Activated CD4-positive, alpha-beta memory T cell treated with anti-CD3 and anti-CD28 coated beads for 36 hours (primary cell): Measurements from ENCODE around the gene SPIRE1. TPM values are rescaled to one million over a fixed set of nuclear protein-coding genes. Genes with fewer than 3 reads are reported as not detected.
"Not testable (repeated sequence)": the region's sequence is repeated elsewhere in the genome, so short reads cannot be mapped to it uniquely, and the experiment has no call there.

Experiments
- CTCF ChIA-PET: fragments of 350-600 bp; sonication (Branson Sonifier 250); formaldehyde crosslinking; loops from one replicate; lab custom pipeline; 2021; ENCODE audit warnings: antibody characterized with exemption, inconsistent platforms; lab: Charles Lee
- POLR2A ChIA-PET: fragments of 350-600 bp; sonication (Branson Sonifier 250); formaldehyde crosslinking; loops from one replicate; lab custom pipeline; 2021; ENCODE audit warnings: antibody characterized with exemption; lab: Charles Lee
- DNase-seq: peaks from one replicate; pipeline ENCODE4 v3.0.0-alpha.2; 2020
- H3K27ac Mint-ChIP-seq: one replicate; pipeline ENCODE4 v1.8.0; 2021; ENCODE audit warnings: mixed read lengths
- H3K27me3 Mint-ChIP-seq: one replicate; pipeline ENCODE4 v1.8.0; 2021; ENCODE audit warnings: mixed read lengths
- H3K36me3 Mint-ChIP-seq: one replicate; pipeline ENCODE4 v1.8.0; 2021; ENCODE audit warnings: mixed read lengths
- H3K4me1 Mint-ChIP-seq: one replicate; pipeline ENCODE4 v1.8.0; 2021; ENCODE audit warnings: low read depth, mixed read lengths
- H3K4me3 Mint-ChIP-seq: one replicate; pipeline ENCODE4 v1.8.0; 2021; ENCODE audit warnings: mild to moderate bottlenecking, mixed read lengths
- H3K9me3 Mint-ChIP-seq: one replicate; pipeline ENCODE4 v1.8.0; 2021; ENCODE audit warnings: mixed read lengths
- intact Hi-C: fragments of 100-400 bp; cut with micrococcal nuclease; formaldehyde crosslinking; loops from one replicate; pipeline ENCODE4 v1.15.1; 2023
- total RNA-seq, 2 experiments: library from RNA; stranded (reverse); gene quantifications; one replicate each; pipeline ENCODE4 v1.2.3, GENCODE V29; 2021

Gene SPIRE1
- total RNA-seq, 2 experiments from 2014 or later: 5.1 to 7.2 TPM

DNA sequence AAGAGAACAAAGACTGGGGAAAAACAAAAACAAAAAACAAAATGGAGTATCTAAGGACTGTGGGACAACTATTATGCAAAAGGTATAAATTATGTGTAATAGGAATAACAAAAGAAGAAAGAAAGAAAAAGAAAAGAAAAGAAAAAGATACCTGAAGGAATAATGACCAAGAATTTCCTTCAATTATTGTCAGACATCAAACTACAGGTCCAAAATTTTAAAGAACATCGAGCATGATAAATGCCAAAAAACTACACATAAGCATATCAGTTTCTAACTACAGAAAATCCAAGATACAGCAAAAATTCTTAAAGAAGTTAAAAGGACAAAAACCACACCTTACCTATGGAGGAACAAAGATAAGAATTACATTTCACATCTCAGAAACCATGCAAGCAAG lies 93.0 kb downstream of the SPIRE1 start:
- H3K9me3 Mint-ChIP-seq: no peaks in the 10 kb centered on the region
- H3K4me1 Mint-ChIP-seq: no peaks in the 10 kb centered on the region
- no peak overlapping the region for H3K27ac Mint-ChIP-seq
- DNase-seq: no peak
- intact Hi-C loops: no loop called here
- no peaks in the 10 kb centered on the region for H3K36me3 Mint-ChIP-seq
- H3K27me3 Mint-ChIP-seq: peaks cover 1% of the 10 kb centered on the region
- ChIA-PET POLR2A (no interaction called here), CTCF (no interaction called here)
- H3K4me3 Mint-ChIP-seq: no peak overlapping the region

- POLR2A ChIA-PET: no interaction called here
- H3K27me3 Mint-ChIP-seq: no peaks in the 10 kb centered on the region
- no peaks in the 10 kb centered on the region for H3K4me1 Mint-ChIP-seq
Observed at GRCh38 chr18:12564378-12564777, 93.5 kb downstream of the SPIRE1 start.

GRCh38 chr18:12560600-12560999 lies 97.3 kb downstream of the SPIRE1 start:
- H3K9me3 Mint-ChIP-seq, DNase-seq, H3K36me3 Mint-ChIP-seq, H3K27ac Mint-ChIP-seq, POLR2A ChIA-PET, CTCF ChIA-PET, H3K27me3 Mint-ChIP-seq, H3K4me3 Mint-ChIP-seq, intact Hi-C loops, H3K4me1 Mint-ChIP-seq: not testable (repeated sequence)

More at GRCh38 chr18:12564378-12564777, 93.5 kb downstream of the SPIRE1 start:
- CTCF ChIA-PET: no interaction called here
- no peaks in the 10 kb centered on the region for H3K9me3 Mint-ChIP-seq
- intact Hi-C loops: no loop called here
- no peak overlapping the region for H3K27ac Mint-ChIP-seq
- no peak overlapping the region for H3K4me3 Mint-ChIP-seq
- DNase-seq: no peak
- no peaks in the 10 kb centered on the region for H3K36me3 Mint-ChIP-seq

GRCh38 chr18:12559319-12559718 lies 98.6 kb downstream of the SPIRE1 start:
- Mint-ChIP-seq H3K27ac (no peak overlapping the region), H3K27me3 (peaks cover 3% of the 10 kb centered on the region), H3K4me1 (no peaks in the 10 kb centered on the region), H3K4me3 (no peak overlapping the region), H3K36me3 (peaks cover 6% of the 10 kb centered on the region), H3K9me3 (peaks cover 12% of the 10 kb centered on the region)
- no peak for DNase-seq
- ChIA-PET CTCF (no interaction called here), POLR2A (no interaction called here)
- intact Hi-C loops: no loop called here

GRCh38 chr18:12556946-12557806 lies 100.7 kb downstream of the SPIRE1 start:
- CTCF ChIA-PET: no interaction called here
- intact Hi-C loops: no loop called here

GRCh38 chr18:12554796-12555388 lies 103.0 kb downstream of the SPIRE1 start:
- peaks cover 8% of the 10 kb centered on the region for H3K36me3 Mint-ChIP-seq
- peaks cover 10% of the 10 kb centered on the region for H3K27me3 Mint-ChIP-seq
- no peaks in the 10 kb centered on the region for H3K4me1 Mint-ChIP-seq
- intact Hi-C loops: no loop called here
- no peak for DNase-seq
- H3K27ac Mint-ChIP-seq: no peak overlapping the region
- CTCF ChIA-PET: no interaction called here
- POLR2A ChIA-PET: interaction anchor here (0.6 kb wide), 1 partner anchor 115 kb away, joined by 3 read pairs; no protein-coding TSS in a partner anchor
- peaks cover 14% of the 10 kb centered on the region for H3K9me3 Mint-ChIP-seq
- H3K4me3 Mint-ChIP-seq: no peak overlapping the region

More at GRCh38 chr18:12556946-12557806, 100.7 kb downstream of the SPIRE1 start:
- peaks cover 14% of the 10 kb centered on the region for H3K9me3 Mint-ChIP-seq
- peaks cover 8% of the 10 kb centered on the region for H3K36me3 Mint-ChIP-seq
- no peaks in the 10 kb centered on the region for H3K4me1 Mint-ChIP-seq
- DNase-seq: no peak
- H3K27ac Mint-ChIP-seq: no peak overlapping the region
- no peak overlapping the region for H3K4me3 Mint-ChIP-seq
- POLR2A ChIA-PET: no interaction called here
- H3K27me3 Mint-ChIP-seq: peaks cover 7% of the 10 kb centered on the region

DNA sequence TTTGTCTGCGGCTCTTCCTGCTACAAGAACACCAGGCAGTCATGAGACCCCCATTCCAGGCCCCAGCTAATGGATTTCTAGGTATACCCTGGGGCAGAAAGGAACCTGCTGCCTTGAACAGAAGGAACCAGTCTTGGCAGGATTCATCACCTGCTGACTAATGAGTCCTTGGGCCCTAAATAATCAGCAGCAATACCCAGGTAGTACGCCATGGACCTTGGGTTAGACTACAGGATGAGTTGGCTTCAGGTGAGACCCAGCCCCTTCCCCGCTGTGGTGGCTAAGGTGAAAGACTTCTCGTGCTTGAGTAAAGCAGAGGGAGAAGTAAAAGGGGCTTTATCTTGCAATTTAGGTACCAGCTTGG lies 105.0 kb downstream of the SPIRE1 start:
- Mint-ChIP-seq H3K27ac (no peak overlapping the region), H3K9me3 (peaks cover 14% of the 10 kb centered on the region), H3K27me3 (peaks cover 10% of the 10 kb centered on the region), H3K4me1 (no peaks in the 10 kb centered on the region), H3K36me3 (peaks cover 8% of the 10 kb centered on the region), H3K4me3 (no peak overlapping the region)
- CTCF ChIA-PET: no interaction called here
- POLR2A ChIA-PET: no interaction called here
- intact Hi-C loops: no loop called here
- DNase-seq: no peak

GRCh38 chr18:12551943-12552878 lies 105.7 kb downstream of the SPIRE1 start:
- CTCF ChIA-PET, DNase-seq, intact Hi-C loops, H3K4me1 Mint-ChIP-seq, H3K36me3 Mint-ChIP-seq, POLR2A ChIA-PET, H3K4me3 Mint-ChIP-seq, H3K27ac Mint-ChIP-seq: not testable (repeated sequence)
- Mint-ChIP-seq H3K9me3 (peaks cover 14% of the 10 kb centered on the region), H3K27me3 (peaks cover 10% of the 10 kb centered on the region)

GRCh38 chr18:12551466-12551865 lies 106.4 kb downstream of the SPIRE1 start:
- intact Hi-C loops, POLR2A ChIA-PET, H3K4me1 Mint-ChIP-seq, H3K27ac Mint-ChIP-seq, CTCF ChIA-PET, H3K4me3 Mint-ChIP-seq, H3K36me3 Mint-ChIP-seq, DNase-seq: not testable (repeated sequence)
- Mint-ChIP-seq H3K27me3 (peaks cover 10% of the 10 kb centered on the region), H3K9me3 (peaks cover 14% of the 10 kb centered on the region)

DNA sequence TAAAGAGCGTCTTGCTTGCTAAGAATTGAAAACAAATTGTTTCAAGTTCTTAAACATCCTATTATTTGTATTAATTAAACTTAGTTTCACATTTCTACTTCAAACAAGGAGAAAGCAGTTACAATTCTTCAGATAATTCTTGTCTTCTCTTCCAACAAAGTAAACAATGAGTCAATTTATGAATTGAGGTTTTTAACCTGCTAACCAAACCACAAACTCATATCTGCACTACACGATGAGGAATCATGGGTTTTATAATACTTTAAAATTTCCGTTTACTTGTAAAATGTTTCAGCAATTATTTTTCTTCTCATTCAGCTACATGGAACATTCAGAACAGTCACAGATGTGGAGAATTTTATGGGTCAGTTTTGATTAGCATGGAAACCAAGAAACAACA lies 114.2 kb downstream of the SPIRE1 start:
- H3K27me3 Mint-ChIP-seq: no peaks in the 10 kb centered on the region
- no peaks in the 10 kb centered on the region for H3K4me1 Mint-ChIP-seq
- DNase-seq: no peak
- no peak overlapping the region for H3K27ac Mint-ChIP-seq
- ChIA-PET CTCF (no interaction called here), POLR2A (no interaction called here)
- H3K36me3 Mint-ChIP-seq: peaks cover 6% of the 10 kb centered on the region
- H3K9me3 Mint-ChIP-seq: peaks cover 21% of the 10 kb centered on the region
- intact Hi-C loops: loop anchor here (10.0 kb wide), 1 partner anchor 111 kb away; the partner anchor contains the start of gene SPIRE1
- H3K4me3 Mint-ChIP-seq: no peak overlapping the region

DNA sequence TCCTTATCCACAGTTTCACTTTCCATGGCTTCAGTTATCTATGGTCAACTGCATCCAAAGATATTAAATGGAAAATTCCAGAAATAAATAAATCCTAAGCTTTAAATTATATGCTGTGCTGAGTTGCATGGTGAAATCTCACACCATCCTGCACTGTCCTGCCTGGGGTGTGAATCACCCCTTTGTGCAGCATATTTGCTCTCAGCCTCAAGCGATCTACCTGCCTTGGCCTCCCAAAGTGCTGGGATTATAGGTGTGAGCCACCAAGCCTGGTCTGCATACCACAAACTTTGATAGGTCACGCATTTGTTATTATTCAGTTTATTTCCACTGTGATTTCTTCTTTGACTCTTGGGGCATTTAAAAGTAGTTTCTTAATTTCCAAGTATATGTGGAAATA lies 117.2 kb downstream of the SPIRE1 start:
- no peaks in the 10 kb centered on the region for H3K27me3 Mint-ChIP-seq
- H3K27ac Mint-ChIP-seq: no peak overlapping the region
- POLR2A ChIA-PET: no interaction called here
- no peak for DNase-seq
- H3K9me3 Mint-ChIP-seq: peaks cover 21% of the 10 kb centered on the region
- CTCF ChIA-PET: no interaction called here
- no peaks in the 10 kb centered on the region for H3K4me1 Mint-ChIP-seq
- H3K4me3 Mint-ChIP-seq: no peak overlapping the region
- peaks cover 3% of the 10 kb centered on the region for H3K36me3 Mint-ChIP-seq
- intact Hi-C loops: loop anchor here (10.0 kb wide), 1 partner anchor 114 kb away; the partner anchor contains the start of gene SPIRE1

DNA sequence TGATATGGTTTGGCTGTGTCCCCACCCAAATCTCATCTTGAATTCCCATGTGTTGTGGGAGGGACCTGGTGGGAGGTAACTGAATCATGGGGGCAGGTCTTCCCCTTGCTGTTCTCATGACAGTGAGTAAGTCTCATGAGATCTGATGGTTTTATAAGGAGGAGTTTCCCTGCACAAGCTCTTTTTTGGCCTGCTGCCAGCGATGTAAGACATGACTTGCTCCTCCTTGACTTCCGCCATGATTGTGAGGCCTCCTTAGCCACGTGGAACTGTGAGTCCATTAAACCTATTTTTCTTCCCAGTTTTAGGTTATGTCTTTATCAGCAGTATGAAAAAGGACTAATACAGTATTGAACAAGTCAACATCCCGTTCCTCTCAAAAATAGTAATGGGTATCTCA lies 118.7 kb downstream of the SPIRE1 start:
- DNase-seq, H3K27me3 Mint-ChIP-seq, POLR2A ChIA-PET: not testable (repeated sequence)

More for the DNA sequence above, 118.7 kb downstream of the SPIRE1 start:
- H3K4me1 Mint-ChIP-seq, CTCF ChIA-PET, H3K27ac Mint-ChIP-seq, H3K4me3 Mint-ChIP-seq, H3K36me3 Mint-ChIP-seq, intact Hi-C loops: not testable (repeated sequence)
- peaks cover 21% of the 10 kb centered on the region for H3K9me3 Mint-ChIP-seq
